LHCN-M2 (cell line): Measurements from ENCODE around the gene PKDCC. TPM values are rescaled to one million over a fixed set of nuclear protein-coding genes. Genes with fewer than 3 reads are reported as not detected.
A peak's percentile ranks its signal among the peaks of the same experiment; 100 is the strongest.

Experiments
- DNase-seq: peaks from one replicate; pipeline ENCODE4 v3.0.0-alpha.2; 2012; ENCODE audit warnings: low read depth
- total RNA-seq: library from RNA; depleted of rRNA; stranded (reverse); fragments of >200 nt; gene quantifications from 2 replicates; pipeline ENCODE4 v1.2.3, GENCODE V29; 2014

PKDCC gene
- total RNA-seq, 1 experiment from 2014 or later: 5.7 TPM

DNA sequence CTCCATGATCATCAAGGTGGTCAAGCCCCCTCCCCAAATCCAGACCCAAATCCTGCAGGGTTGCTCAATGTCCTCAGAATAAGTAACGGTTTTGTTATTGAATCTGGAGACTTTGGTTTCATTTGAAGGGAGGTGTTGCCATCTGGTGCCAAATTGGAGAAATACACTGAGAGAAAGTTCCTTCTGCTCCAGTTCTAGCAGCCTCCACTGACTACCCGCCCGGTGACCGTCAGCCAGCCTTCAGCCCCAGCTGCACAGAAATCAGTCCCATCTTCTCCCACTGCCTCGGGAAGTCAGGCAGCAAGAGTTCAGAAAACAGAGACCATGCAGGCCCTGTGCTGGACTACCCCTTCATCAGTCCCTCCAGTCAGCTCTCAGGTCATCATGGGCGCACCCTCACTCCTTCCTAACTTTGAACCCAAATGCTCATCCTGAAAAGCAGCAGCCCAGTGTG is 38.7 kb downstream of the PKDCC start:
- DNase-seq: peak; percentile 59

GRCh38 chr2:42087137-42087856 is 39.5 kb downstream of the PKDCC start:
- DNase-seq: no peak

DNA sequence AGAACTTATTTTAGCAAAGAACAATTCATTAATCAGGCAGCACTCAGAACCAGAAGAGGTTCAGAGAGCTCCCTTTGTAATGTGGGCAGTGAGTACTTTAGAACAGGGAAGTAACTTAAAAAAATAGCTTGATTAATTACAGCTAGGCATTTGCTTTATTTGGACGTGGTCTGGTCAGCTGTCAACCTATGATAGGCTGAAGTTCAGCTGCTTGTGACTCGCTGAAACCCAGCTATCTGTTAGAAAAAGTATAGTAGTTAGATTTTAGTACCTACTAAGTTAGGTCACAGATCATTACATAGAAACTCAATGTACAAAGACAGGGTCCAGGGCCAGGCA is 40.0 kb downstream of the PKDCC start:
- DNase-seq: no peak

DNA sequence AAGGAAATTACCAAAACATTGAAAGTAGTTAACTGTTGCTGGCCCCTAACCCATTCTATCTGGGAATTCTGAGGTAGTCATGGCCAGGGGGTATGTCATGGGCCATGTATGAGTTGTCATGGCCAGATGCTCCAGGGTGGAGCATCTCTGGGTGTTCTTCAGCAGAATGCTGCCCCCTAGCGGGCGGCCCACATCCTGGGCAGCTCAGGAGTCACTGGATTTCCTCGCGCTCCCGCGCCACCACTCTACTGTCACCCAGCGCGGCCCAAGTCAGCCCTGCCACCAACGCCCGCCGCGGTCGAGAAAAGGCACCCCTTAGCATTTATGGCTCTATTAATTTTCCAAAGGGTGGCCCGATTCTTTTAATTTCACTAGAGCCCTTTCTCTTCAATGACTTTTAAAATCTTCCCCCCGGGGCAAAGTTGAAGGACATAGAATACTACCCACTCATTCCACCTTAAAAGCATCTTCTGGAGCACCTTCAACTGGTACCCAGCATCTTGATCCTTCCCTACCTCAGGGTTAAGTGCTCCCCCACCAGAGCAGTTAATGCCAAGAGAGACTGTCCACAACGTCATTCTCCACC is 41.6 kb downstream of the PKDCC start:
- DNase-seq: no peak

GRCh38 chr2:42090216-42090615 is 42.4 kb downstream of the PKDCC start:
- DNase-seq: no peak

DNA sequence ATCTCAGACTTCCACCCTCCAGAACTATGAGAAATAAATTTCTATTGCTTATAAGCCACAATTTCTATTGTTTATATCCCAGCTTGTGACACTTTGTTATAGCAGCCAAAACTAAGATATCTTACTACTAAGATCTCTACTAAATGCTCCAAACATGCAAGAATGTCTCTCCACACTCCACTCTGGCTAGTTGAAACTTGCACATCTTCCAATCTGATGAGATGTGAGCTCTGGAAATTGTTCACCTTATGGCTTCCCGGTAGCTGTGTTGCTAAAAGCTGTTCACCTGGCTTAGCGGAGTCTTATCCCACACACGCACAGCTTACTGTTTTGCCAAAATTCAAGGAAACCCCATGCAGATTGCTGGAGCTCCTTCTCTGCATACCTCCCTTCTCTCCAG is 43.9 kb downstream of the PKDCC start:
- no peak for DNase-seq

GRCh38 chr2:42092084-42092996 is 44.5 kb downstream of the PKDCC start:
- peak; percentile 54 for DNase-seq

DNA sequence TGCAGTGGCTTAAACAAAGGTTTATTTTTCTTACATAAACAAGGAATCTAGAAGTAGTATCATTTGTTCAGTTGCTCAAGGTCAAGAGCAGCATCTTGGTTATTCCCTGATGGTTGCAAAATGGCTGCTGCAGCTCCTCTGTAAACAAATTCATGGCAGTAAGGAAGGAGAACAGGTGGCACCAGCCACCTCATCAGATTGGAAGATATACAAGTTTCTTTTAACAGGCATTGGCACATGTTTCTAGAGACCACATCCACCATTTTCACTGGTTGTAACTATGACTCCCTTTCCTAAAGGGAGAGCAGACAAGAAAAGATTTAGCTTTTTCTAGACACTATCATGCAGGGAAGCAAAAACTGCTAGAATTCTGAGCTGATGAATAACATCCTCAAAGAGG is 46.3 kb downstream of the PKDCC start:
- peak; percentile 76 for DNase-seq

- DNase-seq: peak; percentile 65
Measured at GRCh38 chr2:42095923-42096408, 48.1 kb downstream of the PKDCC start.

DNA sequence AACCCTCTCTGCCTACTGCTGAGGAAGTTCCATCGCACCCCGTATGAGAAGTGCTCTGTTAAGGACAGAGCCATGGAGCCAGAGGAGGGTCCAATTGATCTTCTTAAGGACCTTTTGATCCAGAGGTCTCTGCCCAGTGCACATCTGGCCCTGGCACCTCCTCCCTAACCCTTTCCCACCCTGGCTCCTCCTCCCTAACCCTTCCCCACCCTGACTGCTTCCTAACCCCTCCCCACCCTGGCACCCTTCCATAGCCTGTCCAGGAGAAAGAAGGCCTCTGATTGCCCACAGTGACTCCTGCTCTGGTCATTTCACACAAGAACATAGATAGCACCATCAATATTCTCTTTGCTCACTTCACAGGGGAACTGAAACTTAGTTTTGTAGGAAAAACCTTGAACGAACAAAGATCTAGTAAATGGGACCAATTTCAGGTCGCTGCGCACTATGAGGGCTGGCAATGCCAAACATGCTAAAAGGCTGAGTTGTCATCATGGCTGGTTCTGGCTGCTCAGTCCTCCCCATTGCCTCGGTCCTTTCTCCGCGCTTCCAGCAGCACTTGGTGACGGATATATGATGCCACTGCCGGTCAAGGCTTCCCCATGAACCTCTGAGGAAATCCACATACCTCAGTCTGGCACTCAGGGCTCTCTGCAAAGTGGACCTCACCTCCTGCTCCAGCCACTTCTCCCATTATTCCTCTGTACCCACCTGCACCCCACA is 49.2 kb downstream of the PKDCC start:
- DNase-seq: no peak

DNA sequence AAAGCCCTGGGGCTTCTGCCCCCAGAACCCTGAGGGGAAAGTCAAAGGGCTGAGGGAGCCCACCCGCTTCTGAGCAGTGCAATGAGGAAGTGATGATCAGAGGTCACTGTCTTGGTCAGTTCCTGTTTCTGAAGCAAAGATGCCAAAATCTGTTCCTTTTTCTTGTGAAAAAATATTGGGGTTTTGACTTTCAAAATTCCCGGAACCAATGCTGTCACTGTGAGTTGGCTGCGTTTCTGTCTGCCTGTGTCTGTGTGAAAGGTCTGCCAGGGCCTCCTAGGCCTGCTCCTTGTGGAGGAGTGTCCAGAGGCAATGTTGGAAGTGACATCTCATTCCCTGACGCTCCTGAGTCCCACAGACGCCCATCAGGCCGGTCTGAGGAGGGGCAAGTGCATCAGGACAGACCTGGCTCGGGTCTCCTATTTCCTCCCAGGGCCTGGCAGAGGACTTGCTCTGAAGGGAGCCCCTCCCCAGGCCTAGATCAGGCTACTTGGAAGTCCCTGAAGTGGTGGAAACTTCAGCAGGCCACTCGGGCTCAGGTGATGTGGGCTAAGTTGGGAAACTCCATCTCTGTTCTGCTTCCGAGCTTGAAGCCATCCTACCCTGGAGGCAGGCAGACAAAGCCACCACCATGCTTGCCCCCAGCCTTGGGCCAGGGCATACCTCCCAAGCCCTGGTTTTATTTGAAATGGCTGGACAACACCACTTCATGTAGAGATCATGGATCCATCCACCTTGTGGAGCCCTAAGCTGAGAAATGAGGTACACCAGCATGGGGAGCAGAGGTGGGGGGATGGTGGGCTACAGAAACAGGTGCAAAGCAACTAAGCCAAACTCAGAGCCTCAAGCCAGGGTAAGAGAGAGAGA is 51.0 kb downstream of the PKDCC start:
- DNase-seq: no peak

DNA sequence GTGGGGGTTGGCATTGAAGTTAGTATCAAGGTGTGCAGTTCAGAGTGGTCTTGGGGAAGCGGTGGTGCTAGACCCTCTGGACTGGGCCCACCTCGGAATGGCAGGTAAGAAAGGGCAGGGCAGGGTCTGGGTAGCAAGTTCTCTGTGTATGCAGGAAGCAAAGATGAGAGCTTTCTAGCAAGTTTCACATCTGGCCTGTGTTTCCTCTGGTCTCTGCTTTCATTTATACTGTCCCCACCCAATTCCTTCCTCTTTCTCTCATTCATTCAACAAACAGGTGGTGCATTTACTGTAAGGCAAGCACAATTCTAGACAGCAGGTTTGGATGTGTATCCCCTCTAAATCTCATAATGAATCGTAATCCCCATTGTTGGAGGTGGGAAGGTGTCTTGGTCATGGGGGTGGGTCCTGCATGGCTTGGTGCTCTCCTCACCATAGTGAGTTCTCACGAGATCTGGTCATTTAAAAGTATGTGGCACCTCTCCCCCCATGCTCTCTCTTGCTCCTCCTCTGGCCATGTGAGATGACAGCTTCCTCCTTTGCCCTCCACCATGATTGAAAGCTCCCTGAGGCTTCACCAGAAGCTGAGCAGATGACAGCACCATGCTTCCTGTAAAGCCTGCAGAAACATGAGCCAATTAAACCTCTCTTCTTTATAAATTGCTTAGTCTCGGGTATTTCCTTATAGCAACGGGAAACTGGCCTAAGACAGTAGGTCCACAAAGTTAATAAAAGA is 51.8 kb downstream of the PKDCC start:
- DNase-seq: no peak

DNA sequence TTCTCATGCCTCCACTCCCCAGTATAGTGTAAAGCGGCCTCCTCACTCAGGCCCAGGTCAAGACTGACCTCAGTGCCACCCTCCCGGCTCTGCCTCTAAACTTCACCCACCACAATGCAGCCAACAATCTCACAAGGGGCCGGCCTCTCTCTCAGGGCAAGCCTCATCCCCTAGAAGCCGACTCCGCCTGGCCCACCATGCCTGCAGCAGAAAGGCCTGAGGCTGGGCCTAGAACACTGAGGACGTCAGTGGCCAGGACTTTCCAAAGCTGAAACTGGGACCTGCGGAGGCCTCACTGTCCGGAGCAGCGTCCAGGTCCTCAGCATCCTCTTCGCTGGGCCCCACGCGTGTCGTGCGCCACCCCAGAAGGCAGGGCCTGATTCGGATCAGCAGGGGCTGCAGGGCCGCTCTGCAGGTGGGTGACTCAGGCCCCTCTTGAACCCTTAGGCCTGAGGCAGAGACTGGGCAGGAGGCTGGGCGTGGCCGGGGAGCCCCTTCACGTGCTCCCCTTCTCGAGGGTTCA is 52.9 kb downstream of the PKDCC start:
- DNase-seq: no peak

- no peak for DNase-seq
Measured at GRCh38 chr2:42101206-42102023, 53.6 kb downstream of the PKDCC start.

- peak; percentile 50 for DNase-seq
Measured at GRCh38 chr2:42102024-42102590, 54.3 kb downstream of the PKDCC start.

GRCh38 chr2:42102591-42103450 is 55.0 kb downstream of the PKDCC start:
- DNase-seq: no peak

DNA sequence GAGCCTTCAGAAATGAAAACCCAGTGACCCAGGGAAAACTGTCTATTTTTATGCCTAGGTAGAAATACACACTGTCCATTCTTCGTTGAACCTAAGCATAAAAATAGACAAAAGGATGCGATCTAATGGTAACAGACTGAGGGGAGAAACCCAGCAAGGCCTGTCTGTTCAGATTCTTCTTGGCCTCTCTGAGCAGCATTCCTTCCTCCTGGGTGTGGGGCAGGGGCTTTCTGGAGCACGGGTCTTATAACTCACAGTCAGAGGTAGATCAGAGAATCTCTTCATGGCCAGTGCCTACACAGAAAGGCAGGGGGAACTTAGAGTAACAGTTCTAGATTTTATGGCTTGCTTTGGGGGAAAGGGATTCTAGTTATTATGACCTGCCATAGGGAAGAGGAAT is 56.0 kb downstream of the PKDCC start:
- no peak for DNase-seq
